Measurements from ENCODE around the gene MTHFD1L. TPM values are rescaled to one million over a fixed set of nuclear protein-coding genes. Genes with fewer than 3 reads are reported as not detected.

MTHFD1L gene
- total and polyA plus RNA-seq, 2 of the 8 experiments (the other 6 are each of a cell fraction or from before 2014, with no cell fraction given) = 29.2 to 105 TPM

GRCh38 chr6:151073701-151074100 is 208.2 kb downstream of the MTHFD1L start:
- peaks cover 0 to 8% (median 0%) of the 10 kb centered on the region in 4 experiments; a peak in 2 of 8 replicates for H3K36me3 ChIP-seq (ENCODE audit: control insufficient read depth in 2 of 4, insufficient read depth in 4 of 4, low read length in 3 of 4)
- no peak for FAIRE-seq
- no peak overlapping the region for H4K8ac ChIP-seq (ENCODE audit: extremely low read depth, insufficient read depth, low read length)

More at GRCh38 chr6:151073701-151074100, 208.2 kb downstream of the MTHFD1L start:
- 60% methylated on average over 1 of the region's 1 CpG; no CpG with 5 or more reads in 1 of the 2 experiments for WGBS, 2 experiments (ENCODE audit: extremely low coverage in 1 of 2, insufficient coverage in 1 of 2, insufficient read length in 1 of 2, insufficient replicate concordance in 2 of 2, low coverage in 1 of 2, low lambda C conversion rate in 2 of 2, missing lambda C conversion rate in 1 of 2)
- no peak overlapping the region for H3K27ac ChIP-seq (ENCODE audit: low read depth, low read length)
- no peak overlapping the region for H3K4me3 ChIP-seq (ENCODE audit: extremely low read depth in 1 of 4, insufficient read depth in 2 of 4, low read depth in 3 of 4, low read length in 4 of 4)
- DNase-seq (ENCODE audit: low read depth in 1 of 2, low spot score in 2 of 2) = no peak
- H3K18ac ChIP-seq (ENCODE audit: extremely low read depth, low read length) = no peak overlapping the region
- H2BK20ac ChIP-seq (ENCODE audit: low read length) = no peak overlapping the region
- POLR2A ChIA-PET (ENCODE audit: partially characterized antibody) = interaction anchor here (0.6 to 1.2 kb wide), 3 partner anchors 14 to 53 kb away, joined by 3 to 4 read pairs (median 3); no protein-coding TSS in a partner anchor
- H3K4me2 ChIP-seq (ENCODE audit: insufficient read depth in 1 of 2, low read depth in 2 of 2, low read length in 2 of 2) = no peak overlapping the region
- H3K23me2 ChIP-seq (ENCODE audit: low read depth, low read length) = no peaks in the 10 kb centered on the region
- no peak overlapping the region for H2AFZ ChIP-seq (ENCODE audit: low read length)
- no peak overlapping the region for H3K9ac ChIP-seq (replicated peaks in 1 of 4; ENCODE audit: extremely low read depth in 1 of 4, low read depth in 3 of 4, low read length in 3 of 4)
- peaks cover 0 to 2% of the 10 kb centered on the region in 2 experiments; a peak in 1 of 4 replicates for H3K9me3 ChIP-seq (ENCODE audit: insufficient read depth in 2 of 2, low read depth in 1 of 2, low read length in 1 of 2)
- H3K79me2 ChIP-seq (ENCODE audit: control insufficient read depth in 1 of 2, insufficient read depth in 2 of 2, low read length in 2 of 2) = no peaks in the 10 kb centered on the region
- no peaks in the 10 kb centered on the region for H3K27me3 ChIP-seq (replicated peaks in 1 of 4; ENCODE audit: control insufficient read depth in 3 of 4, extremely low read depth in 1 of 4, insufficient read depth in 3 of 4, low read length in 3 of 4)
- no peak overlapping the region for H2BK120ac ChIP-seq (replicated peaks; ENCODE audit: low read depth, low read length)
- H3K23ac ChIP-seq (ENCODE audit: insufficient read length) = no peak overlapping the region
- no peak for TF ChIP-seq PHF8 (conservative IDR thresholded peaks at IDR 0.05; ENCODE audit: low read depth, low read length)
- TF ChIP-seq KDM4A (IDR thresholded peaks at IDR 0.05; ENCODE audit: low read depth, low read length, severe bottlenecking) = no peak
- TF ChIP-seq KDM5A (IDR thresholded peaks at IDR 0.05; ENCODE audit: low read length) = no peak
- no peak for TF ChIP-seq CBX8 (IDR thresholded peaks at IDR 0.05; ENCODE audit: borderline replicate concordance, low read depth, low read length)
- no peak for TF ChIP-seq RXRA (IDR thresholded peaks at IDR 0.05; ENCODE audit: insufficient read depth, low read depth, low read length)
- no peak for TF ChIP-seq CBX5 (IDR thresholded peaks at IDR 0.05; ENCODE audit: low read depth, low read length)
- no peaks in the 10 kb centered on the region for H4K20me1 ChIP-seq (replicated peaks in 1 of 2; ENCODE audit: control insufficient read depth in 1 of 2, insufficient read depth in 2 of 2, low read length in 2 of 2)
- H2BK5ac ChIP-seq (ENCODE audit: low read depth, low read length) = no peak overlapping the region
- H3K56ac ChIP-seq (replicated peaks; ENCODE audit: insufficient read length, low read depth, low read length) = no peak overlapping the region
- CTCF ChIA-PET (ENCODE audit: partially characterized antibody) = no interaction called here
- no peak overlapping the region for H2BK12ac ChIP-seq (ENCODE audit: low read depth, low read length)
- no peak overlapping the region for H2BK15ac ChIP-seq (ENCODE audit: low read length)
- no peaks in the 10 kb centered on the region for H3K79me1 ChIP-seq (ENCODE audit: low read depth, low read length)
- H4K91ac ChIP-seq (replicated peaks; ENCODE audit: insufficient read length, low read length) = no peak overlapping the region
- H3K14ac ChIP-seq (ENCODE audit: insufficient read length) = no peak overlapping the region
- no peak overlapping the region for H4K5ac ChIP-seq (ENCODE audit: insufficient read length, low read depth, low read length)
- H3K4ac ChIP-seq (replicated peaks; ENCODE audit: insufficient read length, low read depth, low read length) = no peak overlapping the region
- no peak overlapping the region for H2AK5ac ChIP-seq (ENCODE audit: low read depth, low read length)
- H3K4me1 ChIP-seq (replicated peaks in 1 of 4; ENCODE audit: control insufficient read depth in 3 of 4, insufficient read depth in 4 of 4, low read length in 3 of 4) = no peaks in the 10 kb centered on the region

Data from H1 (cell line).